ENCODE results near the gene SAA1.

- TF ChIP-seq REST (tag by site-specific recombination; IDR thresholded peaks at IDR 0.05), result no peak
- TF ChIP-seq ZNF426 (tag by site-specific recombination; IDR thresholded peaks at IDR 0.05), result no peak
- TF ChIP-seq PATZ1 (tag by site-specific recombination; IDR thresholded peaks at IDR 0.05), result no peak
- no peak for TF ChIP-seq CTCF (tag by site-specific recombination; IDR thresholded peaks at IDR 0.05)
Measured at GRCh38 chr11:18253778-18254338, 12.2 kb upstream of the SAA1 start.
